ENCODE data around the gene NTM.

- TF ChIP-seq POLR2A (IDR thresholded peaks at IDR 0.05; ENCODE audit: low read depth, low read length) (no peak), CTCF (IDR thresholded peaks at IDR 0.05; ENCODE audit: extremely low read depth in 1 of 2, insufficient read depth in 1 of 2, low read depth in 1 of 2, low read length in 2 of 2) (no peak), POLR2AphosphoS5 (IDR thresholded peaks at IDR 0.05; ENCODE audit: insufficient read depth, low read depth, low read length) (no peak), GATA2 (IDR thresholded peaks at IDR 0.05; ENCODE audit: insufficient read depth, insufficient read length, low read depth, low read length) (no peak)
Observed at GRCh38 chr11:132196928-132197327, 826.5 kb downstream of the NTM start.

All from endothelial cell of umbilical vein (primary cell).